Astrocyte (in vitro differentiated cells and primary cell): ENCODE results near the gene TRIM39.

Experiments
- CTCF ChIP-seq: IDR thresholded peaks from 2 replicates; pipeline ENCODE4 v1.5.1; 2011; ENCODE audit warnings: low read depth, mild to moderate bottlenecking, inconsistent platforms, low read length, moderate library complexity; ENCODE audit not compliant: insufficient read depth
- EZH2 ChIP-seq: IDR thresholded peaks from 2 replicates; pipeline ENCODE4 v1.6.1; 2012; ENCODE audit warnings: mild to moderate bottlenecking, low read length, inconsistent platforms; ENCODE audit not compliant: insufficient read depth

GRCh38 chr6:30322527-30323501 is 3.9 kb upstream of the TRIM39 start:
- TF ChIP-seq CTCF (no peak), EZH2 (no peak)
